Stimulated activated CD4-positive, alpha-beta T cell treated with anti-CD3 and anti-CD28 coated beads, Interleukin-2, amount 100 ng/mL, for 24 hours (primary cell): ENCODE measurements around the gene PLN.

Experiments
- DNase-seq, 2 donors: peaks; one replicate each; pipeline ENCODE4 v3.0.0-alpha.2; 2020

Gene PLN

GRCh38 chr6:118542184-118542952 is 5.7 kb upstream of the PLN start:
- DNase-seq, result no peak

GRCh38 chr6:118544105-118544504 is 4.0 kb upstream of the PLN start:
- no peak for DNase-seq

DNA sequence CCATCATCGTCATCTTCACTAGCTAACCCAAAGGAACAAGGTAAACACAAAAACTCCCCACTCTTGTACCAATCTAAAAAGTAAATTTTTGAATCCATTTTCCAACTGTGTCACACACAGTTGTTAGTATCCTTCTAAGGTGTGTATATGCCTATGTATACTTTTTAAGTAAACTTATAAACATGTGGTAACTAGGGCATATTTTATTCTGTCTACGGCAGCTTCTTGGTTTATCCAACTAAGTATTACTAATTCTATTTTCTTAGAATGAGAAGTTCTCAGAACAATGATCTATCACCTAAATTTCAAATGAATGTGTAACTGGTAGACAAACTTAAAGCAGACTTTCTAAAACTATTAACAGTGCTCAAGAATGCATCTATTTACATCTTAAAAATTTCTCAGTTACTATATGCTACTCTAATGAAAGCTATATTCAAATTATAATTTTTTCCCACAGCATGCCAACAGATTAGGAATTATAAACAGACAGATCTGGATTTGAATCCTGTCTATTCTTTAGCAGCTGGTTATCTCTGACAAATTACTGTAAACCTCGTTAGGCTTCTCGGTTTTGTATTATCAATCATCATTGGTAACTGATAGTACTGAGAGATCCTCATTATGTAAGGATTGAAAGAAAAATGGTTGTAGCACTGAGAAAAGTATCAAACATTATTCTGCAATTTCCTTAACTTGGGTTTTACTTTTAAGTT is 1.8 kb upstream of the PLN start:
- DNase-seq, result no peak

DNA sequence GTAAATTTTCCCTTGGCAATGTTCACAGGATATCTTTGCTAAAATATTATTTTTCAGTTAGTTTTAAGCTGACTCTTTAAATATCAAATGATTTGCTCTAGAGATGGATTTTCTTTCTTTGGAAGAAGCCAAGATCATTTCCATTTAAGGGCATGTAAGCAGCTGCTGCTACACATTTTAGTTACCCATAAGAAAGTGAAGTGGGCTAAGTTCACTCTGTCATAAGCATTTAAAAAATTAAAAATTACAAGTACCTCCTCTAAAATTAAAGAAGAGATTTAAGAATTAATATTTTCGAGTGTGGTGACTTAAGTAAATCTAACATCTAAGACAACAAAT is 1.2 kb upstream of the PLN start:
- no peak for DNase-seq

DNA sequence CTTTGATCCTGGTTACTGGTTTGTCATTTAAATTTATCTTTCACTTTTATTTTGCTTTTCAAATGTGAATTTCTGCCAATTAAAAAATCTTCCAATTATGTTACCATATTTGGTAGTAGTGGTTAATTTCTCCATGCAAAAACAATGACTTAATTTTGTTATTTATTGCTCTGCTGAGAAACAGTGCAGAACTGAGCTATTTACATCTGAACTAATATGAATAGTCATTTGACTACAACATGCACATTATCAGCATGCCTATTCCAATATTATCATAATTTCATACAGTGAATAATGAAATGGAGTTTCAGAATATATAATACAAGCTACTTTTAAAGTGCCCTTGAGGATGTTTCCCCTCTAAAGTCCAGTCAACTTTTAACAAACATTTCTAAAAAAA is 517 bp downstream of the PLN start:
- DNase-seq, result no peak

DNA sequence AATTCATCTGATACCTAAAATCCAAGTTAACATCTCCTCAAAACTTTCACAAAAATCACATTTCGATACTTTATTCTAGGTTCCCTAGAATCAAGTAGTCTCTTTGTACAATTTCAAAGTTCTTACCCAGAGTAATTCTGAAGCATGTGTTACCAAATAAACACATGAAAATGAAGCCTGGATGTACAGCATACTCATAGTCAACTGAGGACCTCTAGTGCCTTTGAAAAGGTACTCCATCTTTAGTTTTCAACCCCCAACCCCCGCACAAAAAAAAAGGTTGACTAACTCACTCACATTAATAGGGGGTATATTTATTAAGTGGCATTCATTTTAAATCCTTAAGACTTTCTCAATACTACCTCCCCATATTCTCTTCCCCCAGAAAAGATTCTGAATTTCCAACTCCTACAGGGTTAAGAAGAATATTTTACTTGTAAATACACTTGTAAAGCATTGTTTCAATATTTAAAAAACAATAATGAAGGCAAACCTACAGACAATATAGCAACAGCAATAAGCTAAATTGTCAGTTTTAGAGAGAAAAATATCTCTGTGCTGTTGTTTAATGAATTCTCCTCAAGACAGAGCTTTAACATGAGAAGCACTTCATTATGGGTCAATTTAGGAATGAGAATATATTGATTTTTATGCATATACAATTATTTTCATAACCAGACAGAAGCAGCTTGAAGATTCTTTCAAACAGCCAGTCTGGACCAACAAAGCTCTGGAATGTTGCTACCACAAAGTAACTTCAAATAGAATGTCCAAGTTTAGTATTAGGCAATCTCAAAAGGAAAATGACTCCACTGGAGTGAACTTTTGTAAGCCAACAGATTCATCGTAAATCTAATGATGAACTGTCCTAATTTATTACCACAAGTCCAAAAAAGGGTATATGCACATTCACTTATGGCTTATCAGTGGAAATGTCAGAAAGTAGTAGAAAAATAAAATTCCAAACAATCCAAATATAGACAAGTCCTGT is 3.3 kb downstream of the PLN start:
- DNase-seq, result no peak

- no peak for DNase-seq
These were observed 5.0 kb downstream of the PLN start for GRCh38 chr6:118553132-118553531.

GRCh38 chr6:118554698-118555097 is 6.6 kb downstream of the PLN start:
- DNase-seq, result no peak

- no peak for DNase-seq
These were observed 10.5 kb downstream of the PLN start for GRCh38 chr6:118558464-118559217.

DNA sequence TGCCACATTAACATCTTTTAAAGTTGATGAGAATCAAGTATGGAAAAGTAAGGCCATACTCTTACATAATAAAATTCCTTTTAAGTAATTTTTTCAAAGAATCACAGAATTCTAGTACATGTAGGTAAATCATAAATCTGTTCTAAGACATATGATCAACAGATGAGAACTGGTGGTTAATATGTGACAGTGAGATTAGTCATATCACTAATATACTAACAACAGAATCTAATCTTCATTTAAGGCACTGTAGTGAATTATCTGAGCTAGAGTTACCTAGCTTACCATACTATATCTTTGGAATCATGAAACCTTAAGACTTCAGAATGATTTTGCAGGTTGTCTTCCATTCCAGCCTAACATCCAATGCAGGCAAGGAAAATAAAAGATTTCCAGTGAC is 11.6 kb downstream of the PLN start:
- DNase-seq, result no peak

GRCh38 chr6:118562248-118562647 is 14.2 kb downstream of the PLN start:
- no peak for DNase-seq

DNA sequence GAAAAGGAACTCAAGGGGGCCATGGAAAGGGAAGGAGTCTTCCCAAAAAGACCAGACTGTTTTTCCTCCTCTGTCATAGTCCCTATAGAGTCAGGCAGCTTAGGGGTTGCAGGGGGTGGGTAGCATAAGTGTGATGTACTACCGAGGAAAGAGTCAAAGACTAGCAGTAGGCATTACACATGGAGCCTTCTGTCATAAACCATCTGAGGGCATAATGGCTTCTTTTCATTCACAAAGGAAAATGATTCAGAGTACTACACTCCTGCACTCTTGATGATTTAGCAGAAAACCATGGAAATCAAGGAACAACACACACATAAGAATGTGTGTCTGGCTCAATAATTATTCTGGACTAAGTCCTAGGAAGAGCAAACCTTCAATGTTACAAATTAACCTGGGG is 14.9 kb downstream of the PLN start:
- DNase-seq, result no peak

GRCh38 chr6:118565311-118565960 is 17.3 kb downstream of the PLN start:
- no peak for DNase-seq

- no peak for DNase-seq
These were observed 19.9 kb downstream of the PLN start for GRCh38 chr6:118567974-118568373.

- DNase-seq, result no peak
These were observed 21.4 kb downstream of the PLN start for GRCh38 chr6:118569498-118569897.

GRCh38 chr6:118571121-118571520 is 23.0 kb downstream of the PLN start:
- DNase-seq, result no peak

GRCh38 chr6:118574051-118574865 is 26.2 kb downstream of the PLN start:
- DNase-seq, result no peak

DNA sequence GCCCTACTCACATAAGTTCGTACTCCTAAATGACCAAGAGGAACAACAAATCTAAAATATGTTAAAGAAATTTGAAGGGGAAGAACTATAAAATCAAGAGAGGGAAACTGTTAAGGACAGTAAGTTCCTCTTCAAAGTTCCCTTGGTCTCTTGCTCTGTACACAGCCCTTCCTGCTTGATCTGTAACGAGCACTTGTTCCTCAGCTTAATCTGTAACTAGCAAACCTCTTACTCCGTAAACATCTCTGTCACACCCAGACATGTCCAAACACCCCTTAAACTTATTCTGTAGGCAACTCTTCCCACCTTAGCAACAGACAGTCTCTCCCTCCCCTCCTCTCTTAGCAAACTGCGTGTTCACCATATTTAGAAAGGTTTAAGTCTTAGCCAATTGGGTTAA is 29.9 kb downstream of the PLN start:
- DNase-seq, result no peak

- no peak for DNase-seq
These were observed 30.5 kb downstream of the PLN start for GRCh38 chr6:118578617-118579016.

DNA sequence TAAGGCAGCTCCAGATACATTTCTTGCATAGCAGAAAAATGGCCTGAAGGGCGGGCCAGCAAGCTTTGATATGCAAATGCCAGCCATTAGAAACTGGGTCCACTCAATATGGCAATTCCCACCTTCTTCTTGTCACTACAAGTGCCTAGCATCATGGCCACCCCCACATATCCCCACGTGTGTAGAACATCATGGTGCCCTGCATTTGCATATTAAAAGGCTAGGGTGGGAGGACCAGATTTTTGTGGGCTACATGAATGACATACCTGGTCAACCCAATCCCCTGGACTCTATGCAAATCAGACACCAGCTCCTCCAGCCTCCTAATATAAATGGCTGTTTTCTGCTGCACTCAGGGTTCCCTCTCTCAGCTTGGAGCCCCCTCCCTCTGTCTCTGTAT is 31.7 kb downstream of the PLN start:
- no peak for DNase-seq
